HG03432 (cell line): Measurements from ENCODE around the gene PRXL2A.
"Not testable (repeated sequence)": the region's sequence is repeated elsewhere in the genome, so short reads cannot be mapped to it uniquely, and the experiment has no call there.

Source experiments
- ATAC-seq: cut with Tn5 transposase; IDR thresholded peaks from one replicate; pipeline ENCODE4 v1.9.1; 2021; ENCODE audit warnings: mild to moderate bottlenecking, moderate library complexity; ENCODE audit not compliant: unreplicated experiment

PRXL2A gene

GRCh38 chr10:80408242-80409101 lies at the start of gene PRXL2A:
TSS of gene PRXL2A (plus strand) at chr10:80408551. CDS start at chr10:80420468, 11,917 bp downstream.
- ATAC-seq, result peak; percentile 99

DNA sequence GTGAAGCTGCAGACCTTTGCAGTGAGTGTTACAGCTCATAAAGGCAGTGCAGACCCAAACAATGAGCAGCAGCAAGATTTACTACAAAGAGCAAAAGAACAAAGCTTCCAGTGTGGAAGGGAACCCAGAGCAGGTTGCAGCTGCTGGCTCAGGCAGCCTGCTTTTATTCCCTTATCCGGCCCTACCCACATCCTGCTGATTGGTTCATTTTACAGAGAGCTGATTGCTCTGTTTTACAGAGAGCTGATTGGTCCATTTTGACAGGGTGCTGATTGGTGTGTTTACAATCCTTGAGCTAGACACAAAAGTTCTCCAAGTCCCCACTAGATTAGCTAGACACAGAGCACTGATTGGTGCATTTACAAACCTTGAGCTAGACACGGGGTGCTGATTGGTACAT lies 49.4 kb upstream of the PRXL2A start:
- ATAC-seq, result not testable (repeated sequence)

GRCh38 chr10:80359644-80360043 lies 48.7 kb upstream of the PRXL2A start:
- no peak for ATAC-seq

- no peak for ATAC-seq
These were observed 42.8 kb upstream of the PRXL2A start for GRCh38 chr10:80365510-80365909.

DNA sequence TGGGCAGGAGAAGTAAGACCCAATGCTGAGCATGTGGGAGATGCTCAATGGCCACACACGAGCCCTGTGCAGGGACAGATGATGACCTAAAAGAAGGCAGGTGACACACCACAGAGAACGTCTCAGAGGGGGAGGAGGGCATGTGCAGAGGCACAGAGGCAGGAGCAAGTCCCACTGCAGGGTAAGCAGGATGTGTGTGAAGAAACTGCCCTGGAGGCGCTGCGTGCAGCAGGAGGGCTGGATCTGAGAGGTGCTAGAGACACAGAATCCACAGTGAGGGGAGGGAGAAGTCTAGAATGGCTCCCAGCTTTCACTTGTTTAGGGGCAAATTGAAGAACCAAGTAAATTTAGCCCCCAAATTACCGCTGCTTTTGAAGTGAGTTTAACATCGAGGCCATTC lies 36.9 kb upstream of the PRXL2A start:
- no peak for ATAC-seq

DNA sequence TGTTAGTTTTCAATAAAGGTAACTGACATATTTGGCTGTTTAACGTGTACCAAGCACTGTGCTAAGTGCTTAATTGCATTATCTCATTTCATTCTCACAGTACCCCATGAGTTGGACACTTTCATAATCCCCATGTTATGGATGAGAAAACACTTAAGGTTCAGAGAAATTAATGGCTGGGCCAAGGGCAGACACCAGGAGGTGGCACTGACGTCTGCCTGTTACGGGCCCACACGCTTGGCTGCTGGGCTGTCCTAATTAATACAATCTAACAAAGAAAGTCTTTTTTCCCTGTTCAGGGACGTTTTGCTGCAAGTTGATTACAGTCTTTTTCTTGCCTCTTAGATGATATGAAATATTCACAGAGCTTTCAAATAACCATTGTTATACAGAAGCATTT lies 35.7 kb upstream of the PRXL2A start:
- ATAC-seq, result no peak

GRCh38 chr10:80373502-80373901 lies 34.8 kb upstream of the PRXL2A start:
- ATAC-seq, result no peak

GRCh38 chr10:80379701-80380100 lies 28.6 kb upstream of the PRXL2A start:
- ATAC-seq, result no peak

GRCh38 chr10:80380185-80380584 lies 28.2 kb upstream of the PRXL2A start:
- no peak for ATAC-seq

- peak; percentile 78 for ATAC-seq
These were observed 25.4 kb upstream of the PRXL2A start for GRCh38 chr10:80382989-80383388.

- no peak for ATAC-seq
These were observed 17.6 kb upstream of the PRXL2A start for GRCh38 chr10:80390740-80391139.

- ATAC-seq, result no peak
These were observed 16.1 kb upstream of the PRXL2A start for GRCh38 chr10:80392250-80392649.

DNA sequence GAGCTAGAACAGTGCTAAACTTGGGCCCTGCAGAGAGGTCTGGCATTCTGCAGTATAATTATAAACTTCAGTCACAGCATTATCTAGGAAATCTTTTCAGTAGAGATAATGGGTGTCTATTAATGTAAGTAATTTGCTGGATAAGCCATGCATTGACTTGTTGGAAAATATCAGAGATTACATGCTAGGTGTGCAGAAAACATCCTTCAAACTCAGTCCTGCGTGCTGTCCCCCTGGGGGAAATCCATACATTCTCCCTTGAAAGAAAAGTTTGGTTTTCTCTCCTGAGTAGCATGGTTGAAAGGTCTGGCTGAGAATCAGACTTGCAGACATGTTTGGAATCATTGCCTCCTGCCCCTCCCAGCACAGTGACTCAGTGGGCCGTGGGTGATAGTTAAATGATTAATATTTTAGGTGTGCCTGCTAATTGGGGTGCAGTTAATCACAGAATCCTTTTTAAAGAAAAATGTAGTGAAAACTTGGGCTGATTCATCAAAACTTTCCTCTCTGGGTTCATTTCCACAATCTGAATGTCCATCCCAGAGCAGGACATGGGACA lies 13.9 kb upstream of the PRXL2A start:
- ATAC-seq, result no peak

GRCh38 chr10:80397014-80397413 lies 11.3 kb upstream of the PRXL2A start:
- no peak for ATAC-seq

GRCh38 chr10:80400136-80400804 lies 8.1 kb upstream of the PRXL2A start:
- no peak for ATAC-seq

- no peak for ATAC-seq
These were observed 3.3 kb upstream of the PRXL2A start for GRCh38 chr10:80405035-80405434.

DNA sequence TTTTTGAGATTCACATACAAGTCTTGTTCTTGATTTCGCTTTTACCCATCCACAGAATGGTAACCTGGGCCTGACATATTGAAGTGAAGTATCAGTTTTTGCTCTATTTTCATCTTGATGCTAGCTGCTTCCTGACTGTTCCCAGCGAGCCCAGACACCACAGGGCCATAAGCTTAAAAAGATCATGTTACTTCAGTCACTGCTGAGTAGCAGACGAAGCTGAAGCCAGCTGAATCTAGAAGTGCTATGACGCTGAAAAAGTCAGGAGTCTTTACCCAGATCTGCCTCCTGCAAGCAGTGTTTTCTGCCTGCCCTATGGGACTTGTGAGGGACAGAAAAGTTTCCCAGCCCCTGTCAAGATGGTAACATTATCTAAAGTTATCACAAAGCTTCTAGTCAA lies 2.7 kb upstream of the PRXL2A start:
- no peak for ATAC-seq

DNA sequence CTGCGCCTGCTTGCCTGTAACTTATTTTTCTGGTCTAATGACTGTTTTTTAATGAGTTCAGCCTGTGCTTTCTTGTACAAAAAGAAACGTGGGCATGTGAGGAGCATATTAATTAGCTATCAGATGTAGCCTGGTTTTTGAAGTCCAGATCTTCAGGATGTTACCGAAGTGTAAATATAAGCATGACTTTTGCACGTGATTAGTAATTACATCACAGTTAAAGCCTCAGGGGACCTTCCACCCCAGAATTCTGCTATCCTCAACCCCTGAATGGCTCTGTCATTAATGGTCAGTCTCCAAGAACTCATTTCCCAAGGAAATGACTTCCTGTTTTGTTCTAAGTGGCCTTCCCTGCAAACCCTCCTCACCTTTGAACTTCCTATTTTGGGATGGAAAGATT lies 2.1 kb upstream of the PRXL2A start:
- ATAC-seq, result no peak

DNA sequence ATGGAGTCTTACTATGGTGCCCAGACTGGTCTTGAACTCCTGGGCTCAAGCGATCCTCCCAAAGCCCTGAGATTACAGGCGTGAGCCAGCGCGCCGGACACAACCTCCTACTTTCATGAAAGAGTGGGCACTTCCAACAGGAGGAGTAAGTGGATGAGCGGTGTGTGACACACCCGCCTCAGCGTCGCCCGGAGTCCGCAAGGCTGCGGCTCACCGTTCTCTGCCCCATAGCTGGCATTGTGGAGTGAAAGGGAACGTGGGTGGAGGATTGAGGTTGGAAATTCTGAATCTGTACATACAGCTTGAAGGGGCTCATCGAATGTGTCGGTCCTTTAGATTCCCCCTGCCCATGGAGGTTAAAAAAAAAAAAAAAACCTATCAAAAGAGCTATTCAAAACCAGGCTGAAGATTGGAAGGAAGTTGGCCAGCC lies 524 bp upstream of the PRXL2A start:
- peak; percentile 29 for ATAC-seq

DNA sequence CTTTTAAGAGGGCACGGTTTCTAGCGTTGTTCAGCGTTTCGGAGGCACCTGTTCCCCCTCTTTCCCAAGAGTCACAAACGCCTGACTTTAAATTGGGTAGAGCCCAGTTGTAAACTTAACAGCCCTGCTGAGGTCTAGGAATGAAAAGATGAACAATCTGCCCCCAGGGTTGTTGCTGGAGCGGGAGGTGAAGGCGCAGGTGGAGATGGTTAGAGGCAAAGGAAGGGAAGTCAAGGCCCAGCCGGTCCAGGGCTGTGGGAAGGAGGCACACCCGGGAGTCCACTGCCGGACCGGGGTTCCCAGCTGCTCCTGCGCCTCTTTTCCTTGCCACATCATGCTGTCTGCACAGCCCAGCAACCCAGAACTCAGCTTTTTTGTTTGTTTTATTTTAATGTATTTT lies 770 bp downstream of the PRXL2A start:
- no peak for ATAC-seq

DNA sequence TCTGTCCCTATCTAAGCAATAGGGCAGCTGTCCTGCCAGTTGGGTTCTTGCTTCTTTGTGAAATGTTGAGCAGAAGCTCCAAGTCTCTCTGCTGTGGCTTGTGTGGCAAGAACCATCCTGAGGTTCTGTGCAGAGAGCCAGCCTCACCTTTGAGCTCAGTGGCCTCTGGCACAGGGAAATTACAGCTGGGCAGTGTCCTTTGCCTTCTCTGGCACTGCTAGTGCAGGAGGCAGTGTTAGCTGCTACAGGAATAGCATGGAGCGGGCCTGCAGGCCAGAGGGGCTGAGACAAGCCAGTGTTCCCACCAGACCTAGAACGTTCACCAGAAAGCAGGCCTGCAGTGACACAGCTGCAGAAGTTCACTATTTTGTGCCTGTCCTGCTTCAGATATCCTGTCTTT lies 1.8 kb downstream of the PRXL2A start:
- no peak for ATAC-seq

GRCh38 chr10:80410578-80411145 lies 2.3 kb downstream of the PRXL2A start:
- no peak for ATAC-seq
